Coronary artery (tissue), 2 donors: ENCODE results near the gene NDUFV1.
"Not testable (repeated sequence)": the region's sequence is repeated elsewhere in the genome, so short reads cannot be mapped to it uniquely, and the experiment has no call there.

ENCODE experiments used
- DNase-seq: peaks from one replicate; pipeline ENCODE4 v3.0.0-alpha.2; 2017; ENCODE audit warnings: low spot score
- H3K27ac ChIP-seq, 2 donors: fragments of 200-600 bp; sonication (generic); one replicate each; pipeline ENCODE4 v1.5.1; 2016 to 2019
- H3K4me3 ChIP-seq: fragments of 200-600 bp; sonication (generic); 2 replicates; pipeline ENCODE4 v1.5.1; 2016; ENCODE audit warnings: mild to moderate bottlenecking, moderate library complexity
- TF ChIP-seq, protein P1 (sequence below): fragments of 200-600 bp; sonication (generic); IDR thresholded peaks from one replicate; pipeline ENCODE4 v1.5.1; 2019; ENCODE audit warnings: antibody characterized with exemption

NDUFV1 gene

DNA sequence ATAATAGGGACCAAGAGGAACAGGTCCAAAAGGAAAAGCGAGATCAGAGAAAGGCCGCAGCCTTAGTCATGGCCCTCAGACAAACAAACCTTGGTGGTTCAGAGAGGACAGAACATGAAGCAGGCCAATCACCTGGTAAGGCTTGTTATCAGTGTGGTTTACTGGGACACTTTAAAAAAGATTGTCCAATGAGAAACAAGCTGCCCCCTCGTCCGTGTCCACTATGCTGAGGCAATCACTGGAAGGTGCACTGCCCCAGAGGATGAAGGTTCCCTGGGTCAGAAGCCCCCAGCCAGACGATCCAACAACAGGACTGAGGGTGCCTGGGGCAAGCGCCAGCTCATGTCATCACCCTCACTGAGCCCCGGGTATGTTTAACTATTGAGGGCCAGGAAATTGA is 16.2 kb downstream of the NDUFV1 start:
- H3K4me3 ChIP-seq, DNase-seq, H3K27ac ChIP-seq: not testable (repeated sequence)

- DNase-seq: not testable (repeated sequence)
Measured at GRCh38 chr11:67623795-67624194, 17.1 kb downstream of the NDUFV1 start.

DNA sequence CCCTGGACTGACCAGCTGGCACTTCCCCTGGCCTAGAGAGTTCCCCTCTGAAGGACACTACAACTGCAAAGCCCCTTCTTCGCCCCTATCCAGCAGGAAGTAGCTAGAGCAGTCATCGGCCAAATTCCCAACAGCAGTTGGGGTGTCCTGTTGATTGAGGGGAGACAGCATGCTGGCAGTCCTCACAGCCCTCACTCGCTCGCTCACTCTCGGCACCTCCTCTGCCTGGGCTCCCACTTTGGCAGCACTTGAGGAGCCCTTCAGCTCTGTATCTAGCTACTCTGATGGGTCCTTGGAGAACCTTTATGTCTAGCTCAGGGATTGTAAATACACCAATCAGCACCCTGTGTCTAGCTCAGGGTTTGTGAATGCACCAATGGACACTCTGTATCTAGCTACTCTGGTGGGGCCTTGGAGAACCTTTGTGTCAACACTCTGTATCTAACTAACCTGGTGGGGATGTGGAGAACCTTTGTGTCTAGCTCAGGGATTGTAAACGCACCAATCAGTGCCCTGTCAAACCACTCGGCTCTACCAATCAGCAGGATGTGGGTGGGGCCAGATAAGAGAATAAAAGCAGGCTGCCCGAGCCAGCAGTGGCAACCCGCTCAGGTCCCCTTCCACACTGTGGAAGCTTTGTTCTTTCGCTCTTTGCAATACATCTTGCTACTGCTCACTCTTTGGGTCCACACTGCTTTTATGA is 19.5 kb downstream of the NDUFV1 start:
- not testable (repeated sequence) for DNase-seq, H3K27ac ChIP-seq, H3K4me3 ChIP-seq

More at GRCh38 chr11:67623795-67624194, 17.1 kb downstream of the NDUFV1 start:
- H3K4me3 ChIP-seq, H3K27ac ChIP-seq: not testable (repeated sequence)

DNA sequence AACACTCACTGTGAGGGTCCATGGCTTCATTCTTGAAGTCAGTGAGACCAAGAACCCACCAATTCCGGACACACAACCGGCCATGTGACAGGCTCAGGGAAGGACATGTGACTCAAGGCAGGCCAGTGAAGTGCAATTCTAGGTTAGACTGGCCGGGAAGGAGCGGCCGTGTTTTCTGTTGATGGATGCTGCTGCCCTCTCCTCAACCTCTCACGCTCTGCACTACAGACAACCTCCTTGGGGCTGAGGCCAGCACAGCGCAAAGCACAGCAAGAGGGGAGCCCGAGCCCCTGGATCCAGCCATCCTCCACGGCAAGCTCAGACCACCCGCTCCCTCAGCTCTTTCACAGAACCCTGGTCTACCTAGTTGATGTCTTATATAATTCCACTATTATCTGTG is 20.2 kb downstream of the NDUFV1 start:
- Histone ChIP-seq H3K4me3 (no peak overlapping the region), H3K27ac (no peak overlapping the region)
- TF ChIP-seq, protein P1, sequence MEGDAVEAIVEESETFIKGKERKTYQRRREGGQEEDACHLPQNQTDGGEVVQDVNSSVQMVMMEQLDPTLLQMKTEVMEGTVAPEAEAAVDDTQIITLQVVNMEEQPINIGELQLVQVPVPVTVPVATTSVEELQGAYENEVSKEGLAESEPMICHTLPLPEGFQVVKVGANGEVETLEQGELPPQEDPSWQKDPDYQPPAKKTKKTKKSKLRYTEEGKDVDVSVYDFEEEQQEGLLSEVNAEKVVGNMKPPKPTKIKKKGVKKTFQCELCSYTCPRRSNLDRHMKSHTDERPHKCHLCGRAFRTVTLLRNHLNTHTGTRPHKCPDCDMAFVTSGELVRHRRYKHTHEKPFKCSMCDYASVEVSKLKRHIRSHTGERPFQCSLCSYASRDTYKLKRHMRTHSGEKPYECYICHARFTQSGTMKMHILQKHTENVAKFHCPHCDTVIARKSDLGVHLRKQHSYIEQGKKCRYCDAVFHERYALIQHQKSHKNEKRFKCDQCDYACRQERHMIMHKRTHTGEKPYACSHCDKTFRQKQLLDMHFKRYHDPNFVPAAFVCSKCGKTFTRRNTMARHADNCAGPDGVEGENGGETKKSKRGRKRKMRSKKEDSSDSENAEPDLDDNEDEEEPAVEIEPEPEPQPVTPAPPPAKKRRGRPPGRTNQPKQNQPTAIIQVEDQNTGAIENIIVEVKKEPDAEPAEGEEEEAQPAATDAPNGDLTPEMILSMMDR: no peak
- no peak for DNase-seq

GRCh38 chr11:67627441-67627811 is 20.7 kb downstream of the NDUFV1 start:
- DNase-seq: no peak
- H3K27ac ChIP-seq: no peak overlapping the region
- TF ChIP-seq, protein P1: no peak
- no peak overlapping the region for H3K4me3 ChIP-seq

DNA sequence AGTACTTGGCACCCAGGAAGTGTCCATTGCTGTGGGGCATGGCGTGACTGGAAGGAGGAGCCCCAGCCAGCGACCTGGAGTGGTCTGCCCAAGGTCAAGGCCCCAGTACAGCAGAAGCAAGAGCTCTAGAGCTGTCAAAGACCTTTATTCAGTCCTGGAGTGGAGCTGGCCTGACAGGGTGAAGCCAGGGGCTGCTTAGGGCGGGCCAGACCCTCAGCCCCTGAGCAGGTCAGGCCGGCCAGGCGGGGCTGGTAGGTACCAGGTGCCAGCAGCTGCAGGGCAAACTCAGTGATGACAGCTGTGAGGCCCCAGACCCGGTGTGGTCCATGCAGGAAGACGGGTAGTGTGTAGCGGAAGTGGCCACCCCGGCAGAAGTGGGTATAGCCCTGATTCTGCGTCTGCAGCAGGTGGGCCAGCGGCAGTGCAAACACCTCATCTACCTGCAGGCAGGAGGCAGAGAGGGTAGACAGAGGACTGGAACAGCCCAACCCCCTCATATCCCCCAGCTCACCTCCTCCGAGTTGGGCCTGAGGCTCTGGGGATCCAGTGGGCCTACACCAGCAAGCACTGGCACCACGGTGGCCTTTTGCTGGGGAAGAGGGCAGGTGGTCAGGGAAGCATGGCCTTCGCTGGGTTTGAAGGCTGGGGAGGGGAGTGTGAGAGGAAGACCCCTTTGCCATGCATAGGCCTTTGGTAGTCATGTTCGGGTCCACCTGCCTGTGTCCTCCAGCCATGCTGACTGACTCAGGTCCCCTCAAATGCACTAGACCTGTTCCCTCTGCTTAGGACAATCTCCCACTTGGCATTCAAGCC is 21.3 kb downstream of the NDUFV1 start:
- TF ChIP-seq, protein P1: no peak
- H3K27ac ChIP-seq: no peak overlapping the region
- no peak overlapping the region for H3K4me3 ChIP-seq
- DNase-seq: no peak

- Histone ChIP-seq H3K4me3 (peak overlapping the region; percentile 72), H3K27ac (peak overlapping the region; percentile 84 to 98)
- DNase-seq: no peak
- TF ChIP-seq, protein P1: no peak
Measured at GRCh38 chr11:67628710-67629385, 22.1 kb downstream of the NDUFV1 start.

DNA sequence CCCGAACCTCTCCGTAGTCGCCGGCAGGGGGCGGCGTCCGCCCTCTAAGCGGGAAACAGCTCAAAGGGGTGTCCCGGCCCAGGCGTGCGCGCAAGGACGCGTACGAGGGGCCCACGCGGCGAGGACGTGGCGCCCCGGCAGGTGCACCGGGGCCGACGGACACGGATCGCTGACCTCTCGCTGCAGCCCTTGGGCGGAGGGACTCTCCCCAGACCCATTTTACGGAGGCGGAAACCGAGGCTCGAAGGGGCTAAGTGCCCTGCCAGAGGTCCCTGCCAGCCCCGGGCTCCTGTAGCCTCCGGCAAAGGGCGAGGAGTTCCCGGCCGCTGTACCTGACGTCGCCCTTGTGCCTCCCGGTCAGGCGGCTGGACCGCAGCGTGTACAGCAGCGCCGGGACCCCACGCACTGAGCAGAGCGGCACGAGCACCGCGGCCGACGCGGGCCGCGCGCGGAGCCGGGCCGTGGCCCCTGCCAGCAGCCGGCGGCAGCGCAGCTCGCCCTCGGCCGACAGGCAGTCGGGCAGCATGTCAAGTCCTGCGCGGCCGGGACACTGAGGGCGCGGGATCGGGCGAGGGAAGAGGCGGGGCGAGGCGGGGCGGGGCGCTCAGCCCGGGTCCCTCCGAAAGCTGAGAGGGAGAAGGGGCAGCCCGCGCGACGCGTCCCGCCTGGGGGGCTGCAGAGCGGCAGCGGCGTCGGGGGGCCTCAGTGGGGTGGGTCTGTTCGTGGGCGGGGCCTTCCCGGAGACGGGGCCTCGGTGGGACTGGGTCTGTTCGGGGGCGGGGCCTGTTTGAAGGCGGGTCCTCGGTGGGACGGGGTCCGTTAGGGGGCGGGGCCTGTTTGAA is 22.9 kb downstream of the NDUFV1 start, which contains the start of gene NUDT8:
Gene NUDT8 (minus strand): TSS at position 552 of the 842 bp plus-strand sequence. CDS start 26 bp downstream, at position 526.
- no peak for DNase-seq
- Histone ChIP-seq H3K4me3 (peak within 1 kb of the TSS; percentile 72), H3K27ac (peak within 1 kb of the TSS; percentile 84 to 98)
- TF ChIP-seq, protein P1: peak; percentile 91
